Retinal pigment epithelial cell (primary cell): Measurements from ENCODE around the gene MYRF.

Source experiments
- DNase-seq: peaks from one replicate; pipeline ENCODE4 v3.0.0-alpha.2; 2010; ENCODE audit warnings: low read depth
- H3K4me3 ChIP-seq: 2 replicates; pipeline ENCODE4 v1.5.1; 2011; ENCODE audit warnings: mild to moderate bottlenecking, low read length, control low read depth, moderate library complexity
- CTCF ChIP-seq: conservative IDR thresholded peaks from 2 replicates; pipeline ENCODE4 v1.5.1; 2011; ENCODE audit warnings: low read depth, low read length, control low read depth, inconsistent platforms

The MYRF gene

GRCh38 chr11:61817471-61818202 is 65.2 kb downstream of the MYRF start:
- no peak for TF ChIP-seq CTCF
- no peak for DNase-seq

GRCh38 chr11:61820174-61820573 is 67.7 kb downstream of the MYRF start:
- TF ChIP-seq CTCF = no peak
- DNase-seq = peak; percentile 54
- H3K4me3 ChIP-seq = no peak overlapping the region

More at GRCh38 chr11:61817471-61818202, 65.2 kb downstream of the MYRF start:
- peak overlapping the region; percentile 77 for H3K4me3 ChIP-seq

- peak overlapping the region; percentile 93 for H3K4me3 ChIP-seq
- no peak for TF ChIP-seq CTCF
- no peak for DNase-seq
These were observed 74.6 kb downstream of the MYRF start for GRCh38 chr11:61826930-61827570.

GRCh38 chr11:61827571-61828378 is 75.3 kb downstream of the MYRF start, which contains the start of gene FADS2:
TSS of gene FADS2 (plus strand) at chr11:61828300. CDS start at chr11:61828391, 91 bp downstream.
- DNase-seq = peak; percentile 83
- TF ChIP-seq CTCF = peak; percentile 11
- peak within 1 kb of the TSS; percentile 93 for H3K4me3 ChIP-seq

GRCh38 chr11:61828379-61828628 is 75.9 kb downstream of the MYRF start:
- no peak for TF ChIP-seq CTCF
- no peak for DNase-seq
- peak overlapping the region; percentile 93 for H3K4me3 ChIP-seq

GRCh38 chr11:61828629-61829407 is 76.4 kb downstream of the MYRF start:
- TF ChIP-seq CTCF = peak; percentile 49
- H3K4me3 ChIP-seq = peak overlapping the region; percentile 93
- DNase-seq = peak; percentile 68
